Measurements from ENCODE around the gene STAT4.

The STAT4 gene

DNA sequence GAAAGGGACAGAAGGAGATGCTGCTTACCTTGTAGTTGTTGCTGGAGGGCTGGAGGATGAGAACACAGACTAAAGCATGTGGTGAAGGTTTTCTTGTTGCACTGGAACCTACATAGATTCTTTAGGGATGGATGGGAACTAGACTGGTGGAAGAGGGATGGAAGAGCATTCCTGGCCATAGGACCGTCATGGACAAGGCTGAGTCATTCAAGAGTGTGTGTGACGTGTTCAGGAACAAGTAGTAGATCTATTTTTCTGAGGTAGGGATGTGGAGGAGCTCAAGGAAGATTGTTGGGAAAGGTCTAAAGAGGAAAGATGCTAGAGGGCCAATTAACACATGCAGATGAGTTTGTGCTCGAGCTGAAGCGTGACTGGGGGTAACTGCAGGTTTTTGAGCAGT is 6.6 kb downstream of the STAT4 start:
- DNase-seq = no peak

DNA sequence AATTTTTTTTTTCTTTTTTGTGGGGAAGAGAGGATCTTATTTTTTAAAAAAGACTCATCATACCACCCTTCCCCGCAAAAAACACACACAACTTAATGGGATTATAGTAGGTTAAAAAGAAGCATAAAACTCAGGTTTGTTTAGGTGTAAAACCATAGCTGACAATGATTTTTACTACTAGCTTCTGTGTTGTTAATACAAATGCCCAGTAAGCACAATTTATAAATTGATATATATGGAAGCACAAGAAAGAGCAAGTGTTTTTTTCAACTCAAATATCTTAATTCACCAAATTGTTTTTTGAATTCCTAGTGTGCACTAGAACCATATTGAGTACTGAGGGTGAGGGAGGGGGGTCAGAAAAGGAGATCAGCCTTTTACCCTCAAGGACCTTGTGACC is 7.0 kb downstream of the STAT4 start:
- DNase-seq = no peak

DNA sequence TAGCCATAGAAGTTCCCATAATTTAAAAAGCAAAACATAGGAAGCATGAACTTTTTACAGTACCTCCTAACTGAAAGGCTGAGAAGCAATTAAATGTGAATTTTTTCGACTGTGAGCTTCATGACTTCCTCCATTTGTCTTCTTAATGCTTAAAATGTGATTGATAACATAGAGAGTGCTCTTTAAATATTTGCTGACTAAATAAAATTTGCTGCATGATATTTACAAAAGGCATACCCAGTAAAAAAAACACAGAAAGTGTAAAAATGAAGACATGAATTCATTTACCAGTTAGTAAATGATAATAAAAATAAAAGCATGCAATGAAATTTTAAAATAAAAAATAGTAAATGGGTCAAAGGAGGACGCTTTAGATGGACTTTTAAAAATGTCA is 21.9 kb downstream of the STAT4 start:
- DNase-seq = no peak

DNA sequence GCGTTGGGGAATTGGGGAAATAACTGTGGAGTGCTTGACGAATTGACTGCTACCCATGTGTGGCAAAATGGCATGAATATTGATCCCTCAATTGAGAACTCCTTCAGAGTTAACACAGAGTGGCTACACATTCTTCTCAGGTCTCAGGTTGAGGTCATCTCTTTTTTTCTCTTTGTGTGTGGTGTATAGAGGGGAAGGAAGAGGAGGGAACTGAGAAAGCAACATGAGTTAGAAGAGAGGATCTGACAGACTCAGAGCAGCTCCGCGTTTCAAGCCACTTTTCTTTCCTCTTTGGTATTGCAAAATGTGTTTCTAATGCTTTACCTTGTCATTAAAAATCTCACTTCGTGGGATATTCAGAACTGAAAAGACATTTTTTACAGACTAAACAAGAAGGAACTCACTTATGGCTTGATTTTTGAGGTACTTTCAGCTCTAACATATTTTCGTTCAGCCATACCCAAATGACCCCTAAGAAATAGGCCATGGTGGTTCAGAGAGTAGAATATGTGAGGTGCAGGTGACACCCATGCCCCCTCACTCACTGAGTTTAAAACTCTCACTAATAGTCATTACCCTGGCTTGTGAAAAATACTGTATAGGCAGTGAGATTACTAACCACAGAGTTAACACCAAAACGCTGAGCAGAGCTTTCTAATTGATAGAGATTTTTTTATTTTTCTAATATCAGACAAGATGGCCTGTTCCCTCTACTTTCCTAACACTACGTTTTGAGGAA is 22.5 kb downstream of the STAT4 start:
- no peak for DNase-seq

DNA sequence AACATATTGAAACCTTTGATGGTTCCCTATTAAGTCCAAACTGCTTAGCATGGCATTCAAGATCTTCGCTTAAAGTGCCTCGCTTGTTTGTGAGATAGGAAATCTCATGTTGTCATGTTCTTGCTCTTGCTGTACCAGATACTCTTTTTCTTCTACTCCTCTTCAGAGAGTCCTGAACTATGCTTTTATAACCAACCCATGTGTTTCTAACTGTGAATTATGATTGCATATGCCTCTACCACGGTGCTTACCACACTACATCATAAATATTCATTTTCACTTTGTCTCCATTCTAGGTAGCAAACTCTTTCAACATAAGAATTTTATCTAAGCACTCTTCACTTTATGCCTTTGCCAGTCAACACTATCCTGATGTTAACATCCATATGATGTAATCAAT is 23.6 kb downstream of the STAT4 start:
- no peak for DNase-seq

DNA sequence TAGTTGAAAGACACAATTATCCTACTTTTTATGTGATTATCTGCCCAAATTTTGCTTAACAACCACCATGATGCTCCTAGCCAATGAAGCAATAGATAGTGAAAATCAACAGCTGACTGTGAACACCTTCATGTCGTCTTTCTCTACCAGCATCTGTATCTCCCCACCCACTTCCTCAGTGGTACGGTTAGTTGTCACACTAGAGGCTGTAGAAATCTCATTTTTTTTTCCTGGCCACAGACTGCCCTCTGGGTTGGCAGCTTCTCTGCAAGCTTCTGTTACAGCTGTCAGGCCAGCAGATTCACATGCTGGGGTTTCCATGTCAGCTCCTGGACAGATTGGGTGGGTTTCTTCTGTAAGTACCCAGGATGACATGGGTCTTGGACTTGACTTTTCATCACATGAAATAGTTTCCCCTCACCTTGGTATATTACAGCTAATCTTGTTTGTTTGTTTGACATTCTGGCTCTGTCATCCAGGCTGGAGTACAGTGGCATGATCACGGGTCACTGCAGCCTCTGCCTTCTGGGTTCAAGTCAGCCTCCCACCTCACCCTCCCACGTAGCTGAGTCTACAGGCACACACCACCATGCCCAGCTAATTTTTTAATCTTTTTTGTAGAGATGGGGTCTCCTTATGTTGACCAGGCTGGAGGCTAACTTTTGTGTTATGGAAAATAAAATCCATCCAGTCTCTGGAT is 24.3 kb downstream of the STAT4 start:
- DNase-seq = no peak

DNA sequence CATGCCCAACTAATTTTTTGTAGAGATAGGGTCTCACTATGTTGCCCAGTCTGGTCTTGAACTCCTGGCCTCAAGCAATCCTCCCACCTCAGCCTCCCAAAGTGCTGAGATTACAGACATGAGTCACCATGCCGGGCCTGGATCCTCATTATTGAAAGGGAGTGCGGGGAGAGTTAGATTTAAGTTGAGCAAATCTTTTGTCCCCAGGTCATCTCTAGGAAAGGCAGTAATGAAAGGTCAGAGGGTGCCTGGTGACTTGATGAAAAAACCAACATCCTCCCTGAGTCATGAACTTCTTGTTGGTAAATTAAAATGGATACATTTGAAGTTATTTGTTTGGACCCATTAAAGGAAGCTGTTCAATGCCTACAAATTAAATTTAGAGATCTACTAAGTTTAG is 25.1 kb downstream of the STAT4 start:
- DNase-seq = no peak

DNA sequence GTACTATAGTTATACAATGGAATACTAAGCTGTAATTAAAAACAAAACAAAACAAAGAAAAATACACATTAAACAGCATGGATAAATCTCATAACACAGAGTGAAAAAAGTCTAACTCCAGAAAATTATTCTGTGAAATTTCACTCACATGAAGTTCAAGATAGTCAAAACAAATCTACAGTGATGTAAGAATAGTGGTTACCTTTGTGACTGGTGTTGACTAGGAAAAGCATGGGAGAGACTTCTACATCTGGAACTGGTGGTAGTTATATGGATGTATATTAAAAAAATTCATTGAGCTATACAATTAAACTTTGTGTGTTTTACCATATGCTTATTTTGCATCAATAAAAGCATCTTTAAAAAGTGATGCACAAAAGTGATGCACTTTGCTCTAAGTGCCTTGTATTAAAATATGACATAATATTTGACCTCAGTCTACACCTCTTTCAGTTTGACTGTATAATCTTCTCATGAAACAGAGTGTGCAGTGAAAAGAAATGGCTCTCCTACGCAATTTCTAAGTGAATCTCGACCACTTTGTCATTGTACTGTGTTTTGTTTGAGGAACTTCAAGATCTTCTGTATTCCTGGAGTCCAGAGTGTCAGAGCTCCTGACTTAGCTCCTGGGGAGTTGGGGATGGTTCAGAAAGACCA is 28.0 kb downstream of the STAT4 start:
- DNase-seq = no peak

DNA sequence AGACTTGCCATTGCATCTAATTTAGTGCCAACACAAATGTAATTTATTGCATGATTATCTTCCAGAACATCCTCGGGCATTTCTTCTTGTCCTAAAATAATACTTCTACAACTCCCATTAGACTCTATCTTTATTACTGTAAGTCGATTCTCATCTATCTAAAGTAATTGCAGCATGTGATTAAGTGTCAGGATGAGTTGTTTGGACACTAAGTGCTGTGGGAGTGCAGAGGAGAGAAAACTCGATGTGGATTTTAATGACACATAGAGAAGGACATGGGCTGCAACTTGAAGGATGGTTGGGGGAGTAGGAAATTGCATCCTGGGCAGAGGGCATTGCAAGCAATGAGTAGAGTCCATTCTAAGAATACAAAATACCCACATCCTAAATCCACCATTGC is 33.5 kb downstream of the STAT4 start:
- DNase-seq = no peak

DNA sequence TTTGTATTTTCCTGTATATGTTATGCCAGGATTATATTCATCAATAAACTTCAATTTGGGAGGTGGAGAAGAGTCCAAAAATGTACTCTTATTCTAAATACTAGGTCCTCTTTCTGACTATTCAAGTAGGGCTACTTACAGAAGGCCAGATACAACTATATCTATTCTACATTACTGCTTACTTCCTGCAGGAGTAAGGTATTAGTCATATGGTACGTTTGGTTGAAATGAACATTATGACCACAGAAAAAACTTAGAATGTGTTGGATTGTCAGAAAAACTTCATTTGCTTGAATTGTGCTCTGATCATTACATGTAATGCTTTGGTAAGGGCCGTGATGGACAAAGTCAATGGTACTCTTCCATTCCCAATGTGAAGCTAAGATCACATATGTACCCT is 35.0 kb downstream of the STAT4 start:
- no peak for DNase-seq

DNA sequence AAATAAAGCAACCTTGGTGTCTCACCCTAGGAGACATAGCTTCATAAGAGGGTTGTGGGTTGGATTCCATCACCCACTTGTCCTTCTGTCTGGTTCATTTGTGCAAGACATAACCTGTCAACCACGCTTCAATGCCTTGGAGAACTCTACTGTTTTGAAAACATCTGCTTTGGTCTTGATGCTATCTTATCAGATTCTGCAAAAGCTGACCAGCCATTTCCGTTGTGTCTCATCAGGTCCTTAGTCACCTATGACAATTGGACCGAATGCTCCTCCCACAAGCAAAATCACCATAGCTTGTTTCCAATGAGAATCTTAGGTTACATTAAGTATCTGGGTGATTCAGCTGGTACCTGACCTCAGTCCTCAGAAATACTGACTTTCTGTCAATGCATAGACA is 35.4 kb downstream of the STAT4 start:
- DNase-seq = peak; percentile 12

DNA sequence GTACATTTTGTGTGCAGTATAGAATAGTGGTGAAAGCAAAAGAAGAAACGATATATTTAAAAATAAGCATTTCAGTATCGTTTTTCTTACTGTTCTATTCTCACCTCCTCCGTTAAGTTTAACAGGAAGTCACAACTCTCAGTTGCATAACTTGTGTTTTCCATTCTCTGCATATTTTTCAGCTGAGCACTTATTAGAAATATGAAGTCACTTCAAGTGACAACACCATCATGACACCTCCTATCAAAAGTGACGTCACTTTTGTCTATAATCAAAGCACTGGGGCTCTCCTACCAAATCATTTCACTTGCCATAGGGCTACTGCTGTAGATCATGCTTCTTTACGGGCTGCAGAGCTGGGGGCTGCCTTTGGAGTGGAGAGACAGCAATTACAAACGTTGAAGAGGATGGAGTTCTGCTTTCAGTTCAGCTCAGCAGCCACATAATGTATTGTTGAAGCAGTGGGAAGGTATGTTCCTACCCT is 36.3 kb downstream of the STAT4 start:
- DNase-seq = no peak

DNA sequence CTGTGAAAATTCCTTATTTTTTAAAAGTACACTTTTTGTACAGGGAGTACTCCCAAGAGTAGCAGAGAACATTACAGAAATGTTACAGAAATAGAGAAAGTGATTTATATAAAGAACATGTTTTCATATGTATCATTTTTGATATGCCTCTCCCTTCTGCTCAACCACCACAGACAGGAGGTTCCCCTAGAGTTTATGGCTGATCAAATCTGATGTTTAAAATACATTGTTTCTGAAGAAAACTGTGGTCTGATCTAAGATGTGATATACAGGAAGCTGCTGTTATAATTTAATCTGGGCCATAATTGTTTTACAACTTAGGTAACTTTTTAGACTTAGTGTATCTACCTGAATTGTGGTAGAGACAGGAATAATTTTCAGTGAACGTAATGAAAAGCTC is 37.0 kb downstream of the STAT4 start:
- no peak for DNase-seq

DNA sequence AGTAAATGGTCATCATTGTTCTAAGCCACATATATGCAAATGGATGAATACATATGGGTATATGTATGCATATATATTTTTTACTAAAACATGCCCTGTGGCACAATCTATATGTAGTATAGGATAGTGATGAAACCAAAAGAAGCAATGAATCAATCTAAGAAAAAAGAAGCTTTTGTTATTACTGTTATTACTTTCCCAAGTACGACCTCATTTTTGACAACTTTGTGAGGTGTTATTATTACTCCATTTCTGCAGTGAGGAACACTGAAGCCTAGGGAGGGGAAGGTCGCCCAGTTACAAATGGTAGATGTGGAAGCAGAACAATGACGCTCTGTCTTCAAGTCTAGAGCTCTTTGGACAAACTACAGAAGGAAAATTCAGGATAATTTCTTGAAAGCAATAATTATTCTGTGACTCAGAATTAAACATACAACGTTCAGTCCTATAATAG is 38.3 kb downstream of the STAT4 start:
- no peak for DNase-seq

DNA sequence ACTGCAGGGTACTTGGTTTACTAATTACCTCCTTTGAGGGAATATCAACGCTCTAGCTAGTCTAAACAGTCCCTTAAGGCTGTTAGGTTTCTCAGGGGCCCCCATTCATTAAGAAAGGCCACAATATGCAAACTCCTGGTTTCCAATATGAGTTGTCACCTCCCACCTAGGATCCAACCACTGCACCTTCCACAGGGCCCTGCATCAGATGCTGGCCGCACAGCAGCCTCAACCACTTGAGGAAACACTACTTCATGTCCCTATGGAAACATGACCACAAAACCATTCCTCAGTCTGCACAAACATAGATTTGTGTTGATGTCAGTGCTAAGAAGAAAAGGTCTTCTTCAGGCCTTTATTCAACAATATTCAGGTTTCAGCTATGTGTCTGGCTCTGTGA is 40.9 kb downstream of the STAT4 start:
- peak; percentile 71 for DNase-seq

DNA sequence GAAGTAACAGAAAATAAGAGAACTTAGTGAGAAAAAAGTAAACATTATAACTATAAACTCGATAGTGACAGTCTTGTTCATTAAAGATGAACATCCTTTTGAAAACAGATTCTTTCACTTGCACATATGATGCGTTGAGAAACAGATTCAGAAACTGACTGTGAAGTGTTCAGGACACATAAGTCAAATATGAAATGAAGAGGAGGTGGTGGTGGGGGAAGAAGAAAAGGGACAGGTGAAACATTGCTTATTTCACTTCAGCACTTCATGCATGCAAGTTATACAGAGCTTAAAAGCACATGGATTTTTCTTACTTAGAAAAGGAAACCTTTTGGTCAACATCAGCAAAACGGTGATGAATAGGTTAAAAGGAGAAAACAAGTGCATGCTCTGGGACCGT is 42.5 kb downstream of the STAT4 start:
- DNase-seq = no peak

DNA sequence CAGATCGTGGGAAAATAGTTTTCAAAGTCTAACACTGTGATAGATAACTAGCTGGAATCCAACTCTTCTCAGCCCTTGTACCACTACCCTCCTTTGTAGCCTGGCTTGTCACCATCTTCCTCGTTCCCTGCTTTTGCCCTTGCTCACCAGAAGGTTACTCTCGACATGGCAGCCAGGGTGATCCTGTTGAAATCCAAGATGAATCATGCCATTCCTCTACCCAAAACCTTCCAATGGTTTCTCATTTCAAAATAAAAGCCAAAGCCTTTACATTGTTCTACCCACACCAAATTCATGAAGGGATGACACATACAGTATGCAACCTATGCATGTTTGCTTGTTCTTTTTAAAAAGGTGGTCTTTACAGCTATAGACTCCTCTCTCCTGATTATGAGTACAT is 45.7 kb downstream of the STAT4 start:
- DNase-seq = no peak

DNA sequence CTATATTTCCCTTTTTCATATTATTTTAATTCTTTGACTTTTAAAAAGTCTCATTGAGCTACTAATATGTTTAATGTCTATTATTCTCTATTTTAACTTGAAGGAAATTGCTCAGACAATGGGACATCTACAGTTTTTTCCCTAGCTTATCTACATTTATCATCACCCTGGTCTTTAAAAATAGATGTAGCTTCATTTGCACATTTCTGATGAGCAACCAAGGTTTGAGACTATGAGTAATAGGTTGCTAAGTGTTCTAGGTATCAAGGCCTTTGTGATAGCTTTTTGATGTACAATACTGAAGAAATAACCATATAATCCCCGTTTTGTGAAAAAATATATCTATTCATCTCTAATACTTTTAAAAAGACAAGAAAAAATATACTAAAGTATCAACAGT is 47.0 kb downstream of the STAT4 start:
- DNase-seq = no peak

DNA sequence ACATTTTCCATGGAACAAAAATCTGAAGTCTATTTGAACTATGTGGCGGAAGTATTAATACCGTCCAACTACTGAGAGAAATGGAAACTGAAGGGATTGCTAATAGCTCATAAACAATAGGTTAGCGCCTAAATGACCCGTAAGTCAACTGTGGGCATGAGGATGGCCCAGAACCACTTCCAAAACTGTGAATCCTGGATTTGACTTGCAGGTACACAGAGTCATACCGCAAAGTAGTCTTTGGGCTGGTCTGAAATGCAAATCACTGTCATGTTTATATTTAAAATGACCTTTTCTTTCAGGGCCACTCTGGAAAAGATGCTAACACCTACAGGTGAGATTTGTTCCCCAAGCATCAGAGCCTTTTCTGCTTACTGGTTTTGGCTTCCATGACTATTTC is 50.6 kb downstream of the STAT4 start:
- DNase-seq = no peak

DNA sequence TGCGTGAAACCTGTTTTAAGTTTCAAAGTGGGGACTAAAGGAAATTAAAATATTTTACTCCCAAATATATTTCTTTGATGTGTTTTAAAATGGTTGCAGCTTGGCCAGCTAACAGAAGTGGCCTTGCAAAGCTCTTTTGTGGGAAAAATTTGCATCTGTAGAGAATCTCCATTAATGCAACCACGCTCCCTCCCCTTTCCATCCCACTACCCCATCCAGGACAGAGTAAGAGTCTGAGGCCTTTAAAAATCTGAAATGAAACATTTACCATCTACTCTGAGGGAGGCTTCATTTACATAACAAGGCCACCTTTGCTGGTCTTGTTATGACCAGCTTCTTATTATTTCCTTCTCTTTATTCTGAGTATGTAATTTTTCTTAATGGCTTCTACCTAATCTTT is 63.5 kb downstream of the STAT4 start:
- no peak for DNase-seq

DNA sequence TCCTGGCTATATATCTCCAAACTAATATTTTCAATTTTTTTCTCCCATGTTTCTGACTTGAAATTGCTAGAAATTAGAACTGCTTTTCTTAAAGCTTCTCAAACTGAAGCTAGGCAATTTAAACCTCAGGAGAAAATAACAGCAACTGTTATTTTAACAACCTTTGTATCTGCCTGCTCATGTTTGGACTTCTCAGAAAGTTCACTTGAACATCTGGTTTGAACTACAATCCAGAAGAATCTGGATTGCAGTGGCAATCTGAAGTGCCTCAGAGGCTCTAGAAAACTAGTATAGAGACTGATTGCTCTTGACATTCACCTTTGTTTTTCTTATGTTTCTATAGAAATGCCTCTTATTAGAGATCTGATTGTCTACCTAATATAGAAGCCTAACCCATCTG is 64.1 kb downstream of the STAT4 start:
- no peak for DNase-seq

DNA sequence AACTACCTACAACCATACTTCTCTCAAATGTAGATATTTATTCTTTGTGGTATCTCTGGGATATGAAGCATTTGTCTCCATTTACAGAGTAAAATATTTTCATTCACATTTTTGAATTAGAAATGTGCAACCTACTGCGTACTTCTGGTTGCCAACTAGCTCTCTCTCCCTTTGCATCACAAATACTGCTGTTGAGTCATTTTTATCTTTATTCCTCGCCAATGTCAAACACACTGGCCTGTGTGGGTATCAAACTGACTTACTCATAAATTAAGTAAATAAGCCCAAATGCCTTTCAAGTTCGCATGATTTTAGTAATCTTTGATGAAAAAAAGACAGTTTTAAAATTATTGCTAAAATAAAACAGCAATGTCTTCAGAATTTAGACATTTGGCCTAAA is 67.3 kb downstream of the STAT4 start:
- no peak for DNase-seq

DNA sequence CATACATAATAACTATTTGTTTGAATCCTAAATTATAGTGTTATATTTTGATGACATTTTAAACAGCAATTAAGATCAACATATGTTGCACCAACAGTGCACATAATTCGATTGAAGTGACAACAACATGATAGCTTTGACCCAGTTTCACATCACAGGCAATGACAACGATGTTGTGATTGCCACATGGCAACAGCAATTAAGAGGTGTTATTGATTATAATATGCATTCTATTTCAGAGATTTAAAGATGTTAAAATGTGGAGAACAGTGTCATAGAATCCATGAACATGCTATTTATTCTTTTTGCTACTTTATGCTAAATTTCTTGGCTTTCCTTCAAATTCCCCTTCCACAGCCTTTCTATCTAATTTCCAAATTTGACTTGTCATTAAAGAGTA is 68.5 kb downstream of the STAT4 start:
- no peak for DNase-seq
